Adrenal gland (tissue), 12 donors: Measurements from ENCODE around the gene LRBA. TPM values are rescaled to one million over a fixed set of nuclear protein-coding genes. Genes with fewer than 3 reads are reported as not detected.

ENCODE experiments used
- DNase-seq, 7 donors: peaks; one replicate each; pipeline ENCODE4 v3.0.0-alpha.2; 2019 to 2020
- H3K27ac ChIP-seq, 5 donors: fragments of 200-600 bp; sonication (generic) in 4 of 5; 1 replicate in 3 of 5; 2 replicates in 2 of 5; pipeline versions ENCODE4 v1.5.1 to v1.8.0; 2016 to 2020; ENCODE audit warnings: mild to moderate bottlenecking in 1 of 5
- H3K27me3 ChIP-seq: fragments of 200-600 bp; 2 replicates; pipeline ENCODE4 v1.8.0; 2021
- H3K36me3 ChIP-seq, 2 donors: fragments of 200-600 bp; replicated peaks in 1 of 2; 1 replicate in 1 of 2; 2 replicates in 1 of 2; pipeline versions ENCODE4 v1.5.1 to v1.8.0; 2018 to 2022
- H3K4me1 ChIP-seq, 2 donors: fragments of 200-600 bp; replicated peaks in 1 of 2; 1 replicate in 1 of 2; 2 replicates in 1 of 2; pipeline versions ENCODE4 v1.5.1 to v1.8.0; 2018 to 2021
- H3K4me3 ChIP-seq, 4 donors: fragments of 200-600 bp; sonication (generic) in 3 of 4; one replicate each; pipeline ENCODE4 v1.5.1; 2016 to 2018
- H3K9me3 ChIP-seq, 3 donors: fragments of 200-600 bp; sonication (generic) in 1 of 3; replicated peaks in 1 of 3; 1 replicate in 2 of 3; 2 replicates in 1 of 3; pipeline versions ENCODE4 v1.5.1 to v1.8.0; 2016 to 2021
- POLR2A ChIP-seq, 2 donors: fragments of 450-650 bp; IDR thresholded peaks; one replicate each; pipeline ENCODE4 v1.6.1; 2017; ENCODE audit warnings: antibody characterized with exemption in 2 of 2, mild to moderate bottlenecking in 2 of 2, moderate library complexity in 1 of 2
- WGBS, 4 donors: extraction: QIAGEN DNeasy Blood & Tissue Kit in 2 of 4; methylation state at CpG; one replicate each; pipeline versions ENCODE4 v1.1.5 to v1.1.7; 2013 to 2017; 5-methylcytosine and 5-hydroxymethylcytosine counted together
- intact Hi-C, 2 donors: fragments of 100-400 bp; cut with DNase I; formaldehyde crosslinking; loops; one replicate each; pipeline versions ENCODE4 v1.14.1 to v1.15.0; 2022 to 2023
- polyA plus RNA-seq, 3 donors: library from polyadenylated mRNA; stranded (reverse); fragments of 200-250 nt in 2 of 3; fragments of 350-450 nt in 1 of 3; fragmentation: Illumina TruSeq in 1 of 3; extraction: RNeasy Lipid Tissue Mini Kit (QIAGEN cat#74804) in 1 of 3; gene quantifications; one replicate each; pipeline ENCODE4 v1.2.3, GENCODE V29; 2013 to 2014
- total RNA-seq, 9 donors: library from RNA; depleted of rRNA in 4 of 9; stranded (reverse); fragments of >200 nt in 4 of 9; fragments of 120-200 nt in 1 of 9; fragmentation: NEBNext Ultra II Directional in 1 of 9; extraction: Animal tissue kit (Norgen Biotek cat#: 25700) in 1 of 9; gene quantifications; one replicate each; pipeline versions ENCODE4 v1.1.0 to v1.2.4, GENCODE V29; 2013 to 2023
- TF ChIP-seq, protein P1 (sequence below), 6 experiments: fragments of 450-650 bp in 4 of 6; fragments of 200-600 bp in 2 of 6; sonication (generic) in 1 of 6; IDR thresholded peaks; 1 replicate in 5 of 6; 2 replicates in 1 of 6; pipeline versions ENCODE4 v1.5.1 to v1.8.0; 2016 to 2021; ENCODE audit warnings: antibody characterized with exemption in 6 of 6, mild to moderate bottlenecking in 2 of 6, moderate library complexity in 1 of 6
- donor health status: healthy with polysubstance abuse.
- donor health status: Bipolar disorder and iron deficiency.
- donor health status: DM: yes; HTN: yes; CAD: no.
- donor health status: DM: no; HTN: no; CAD: no.
- donor health status: DM: no; HTN: no; CAD: no.
- donor health status: DM: yes; HTN: yes; CAD: no.

The LRBA gene
- total and polyA plus RNA-seq, 12 donors: 9.6 to 106 (median 40.6) TPM

DNA sequence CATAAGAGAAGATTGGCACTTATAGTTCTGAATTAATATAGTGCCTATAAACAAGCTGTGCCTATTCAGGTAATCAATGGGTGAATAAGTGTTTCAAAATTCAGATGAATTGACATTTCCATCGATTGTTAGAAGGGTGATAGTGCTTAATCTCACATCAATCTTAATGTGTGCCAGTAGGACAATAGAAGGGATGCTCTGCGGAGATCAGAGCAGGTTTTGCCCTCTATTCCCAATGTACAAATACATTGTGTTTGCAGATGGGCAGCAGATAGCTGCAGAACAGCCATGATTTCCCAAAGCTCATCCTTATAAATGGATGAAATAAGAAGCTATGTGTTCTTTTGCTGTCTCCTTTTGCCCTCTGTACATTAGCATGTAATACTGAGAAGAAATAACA lies 425.9 kb downstream of the LRBA start:
- H3K36me3 ChIP-seq: no peaks in the 10 kb centered on the region
- no peaks in the 10 kb centered on the region for H3K27me3 ChIP-seq
- no peak overlapping the region for H3K4me3 ChIP-seq
- TF ChIP-seq, protein P1, sequence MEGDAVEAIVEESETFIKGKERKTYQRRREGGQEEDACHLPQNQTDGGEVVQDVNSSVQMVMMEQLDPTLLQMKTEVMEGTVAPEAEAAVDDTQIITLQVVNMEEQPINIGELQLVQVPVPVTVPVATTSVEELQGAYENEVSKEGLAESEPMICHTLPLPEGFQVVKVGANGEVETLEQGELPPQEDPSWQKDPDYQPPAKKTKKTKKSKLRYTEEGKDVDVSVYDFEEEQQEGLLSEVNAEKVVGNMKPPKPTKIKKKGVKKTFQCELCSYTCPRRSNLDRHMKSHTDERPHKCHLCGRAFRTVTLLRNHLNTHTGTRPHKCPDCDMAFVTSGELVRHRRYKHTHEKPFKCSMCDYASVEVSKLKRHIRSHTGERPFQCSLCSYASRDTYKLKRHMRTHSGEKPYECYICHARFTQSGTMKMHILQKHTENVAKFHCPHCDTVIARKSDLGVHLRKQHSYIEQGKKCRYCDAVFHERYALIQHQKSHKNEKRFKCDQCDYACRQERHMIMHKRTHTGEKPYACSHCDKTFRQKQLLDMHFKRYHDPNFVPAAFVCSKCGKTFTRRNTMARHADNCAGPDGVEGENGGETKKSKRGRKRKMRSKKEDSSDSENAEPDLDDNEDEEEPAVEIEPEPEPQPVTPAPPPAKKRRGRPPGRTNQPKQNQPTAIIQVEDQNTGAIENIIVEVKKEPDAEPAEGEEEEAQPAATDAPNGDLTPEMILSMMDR (IDR thresholded peaks at IDR 0.05): no peak
- no peak for TF ChIP-seq POLR2A (IDR thresholded peaks at IDR 0.05)
- no peak for DNase-seq
- intact Hi-C loops: no loop called here
- no peak overlapping the region for H3K27ac ChIP-seq
- no peaks in the 10 kb centered on the region for H3K9me3 ChIP-seq
- no peaks in the 10 kb centered on the region for H3K4me1 ChIP-seq
- 86 to 95% (median 90%) methylated on average over 2 of the region's 2 CpGs for WGBS, 4 donors

DNA sequence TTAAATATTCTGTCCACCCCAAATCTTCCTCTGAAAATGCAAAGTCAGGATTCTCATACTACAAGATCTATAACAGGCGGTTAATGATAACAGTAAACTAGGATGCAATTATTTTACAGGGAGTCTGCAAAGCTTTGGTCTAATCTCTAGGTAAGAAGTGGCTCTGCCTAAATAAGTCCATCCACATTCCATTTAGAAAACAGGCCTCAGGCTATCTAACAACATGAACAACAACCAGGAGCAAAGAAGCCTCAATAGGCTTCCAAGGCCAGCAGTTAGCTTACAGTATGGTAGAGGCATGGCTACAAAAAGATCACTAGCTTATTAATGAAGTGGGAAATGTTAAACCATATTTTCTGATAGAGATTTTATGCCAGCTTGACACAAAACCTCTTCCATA lies 426.8 kb downstream of the LRBA start:
- TF ChIP-seq, protein P1 (IDR thresholded peaks at IDR 0.05): no peak
- TF ChIP-seq POLR2A (IDR thresholded peaks at IDR 0.05): no peak
- Histone ChIP-seq H3K27ac (no peak overlapping the region), H3K9me3 (no peaks in the 10 kb centered on the region), H3K36me3 (no peaks in the 10 kb centered on the region), H3K4me1 (no peaks in the 10 kb centered on the region), H3K27me3 (no peaks in the 10 kb centered on the region), H3K4me3 (no peak overlapping the region)
- DNase-seq: no peak
- intact Hi-C loops: no loop called here
- 95 to 100% (median 98%) methylated on average over 1 of the region's 1 CpG for WGBS, 4 donors

- H3K4me1 ChIP-seq: no peaks in the 10 kb centered on the region
- no peak for TF ChIP-seq POLR2A (IDR thresholded peaks at IDR 0.05)
- TF ChIP-seq, protein P1 (IDR thresholded peaks at IDR 0.05): no peak
- no peaks in the 10 kb centered on the region for H3K27me3 ChIP-seq
- intact Hi-C loops: no loop called here
- no peak overlapping the region for H3K27ac ChIP-seq
- no peaks in the 10 kb centered on the region for H3K9me3 ChIP-seq
- H3K36me3 ChIP-seq: no peaks in the 10 kb centered on the region
- no peak overlapping the region for H3K4me3 ChIP-seq
- DNase-seq: no peak
Observed at GRCh38 chr4:150586162-150586810, 428.8 kb downstream of the LRBA start.

- Histone ChIP-seq H3K27me3 (no peaks in the 10 kb centered on the region), H3K36me3 (no peaks in the 10 kb centered on the region), H3K4me3 (no peak overlapping the region), H3K27ac (no peak overlapping the region), H3K4me1 (no peaks in the 10 kb centered on the region), H3K9me3 (no peaks in the 10 kb centered on the region)
- no peak for DNase-seq
- WGBS, 4 donors: 89 to 96% (median 94%) methylated on average over 1 of the region's 1 CpG
- intact Hi-C loops: no loop called here
- no peak for TF ChIP-seq POLR2A (IDR thresholded peaks at IDR 0.05)
- TF ChIP-seq, protein P1 (IDR thresholded peaks at IDR 0.05): no peak
Observed at GRCh38 chr4:150585611-150586010, 429.5 kb downstream of the LRBA start.
